Measurements from ENCODE around the gene NTF4.
A peak's percentile ranks its signal among the peaks of the same experiment; 100 is the strongest.
"Not testable (repeated sequence)": the region's sequence is repeated elsewhere in the genome, so short reads cannot be mapped to it uniquely, and the experiment has no call there.

The NTF4 gene

DNA sequence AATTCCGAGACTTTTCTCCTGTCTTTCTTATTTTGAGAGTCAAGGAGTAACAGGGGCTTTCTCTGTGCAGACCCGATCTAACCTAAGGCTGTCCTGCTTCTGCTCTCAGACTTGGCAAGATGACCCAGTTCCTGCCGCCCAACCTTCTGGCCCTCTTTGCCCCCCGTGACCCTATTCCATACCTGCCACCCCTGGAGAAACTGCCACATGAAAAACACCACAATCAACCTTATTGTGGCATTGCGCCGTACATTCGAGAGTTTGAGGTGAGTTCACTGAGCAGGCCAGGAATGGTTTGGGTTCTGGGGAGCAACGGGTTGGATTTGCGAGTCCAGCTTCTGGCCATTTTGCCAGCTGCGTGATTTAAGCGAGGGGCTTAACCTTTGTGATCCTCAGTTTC, 21.7 kb upstream of the NTF4 start:
- no peak for DNase-seq

DNA sequence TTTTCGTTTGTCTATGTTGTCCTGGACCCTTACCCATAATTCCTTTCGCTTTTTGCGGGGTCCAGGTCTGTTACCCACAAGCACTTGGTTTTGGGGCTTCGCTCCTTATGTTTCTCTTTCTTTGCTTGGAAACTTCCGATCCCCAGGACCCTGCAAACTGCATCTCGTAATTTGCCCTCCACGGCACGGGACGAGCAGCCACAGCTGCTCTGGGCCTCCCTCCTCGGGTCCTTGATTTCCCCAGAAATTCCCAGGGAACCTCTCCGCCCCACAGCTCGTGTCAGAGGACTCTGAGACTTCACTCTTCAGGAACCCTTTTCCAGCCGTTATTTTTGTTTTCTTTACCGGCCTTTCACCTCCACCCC, 21.2 kb upstream of the NTF4 start:
- DNase-seq = no peak

DNA sequence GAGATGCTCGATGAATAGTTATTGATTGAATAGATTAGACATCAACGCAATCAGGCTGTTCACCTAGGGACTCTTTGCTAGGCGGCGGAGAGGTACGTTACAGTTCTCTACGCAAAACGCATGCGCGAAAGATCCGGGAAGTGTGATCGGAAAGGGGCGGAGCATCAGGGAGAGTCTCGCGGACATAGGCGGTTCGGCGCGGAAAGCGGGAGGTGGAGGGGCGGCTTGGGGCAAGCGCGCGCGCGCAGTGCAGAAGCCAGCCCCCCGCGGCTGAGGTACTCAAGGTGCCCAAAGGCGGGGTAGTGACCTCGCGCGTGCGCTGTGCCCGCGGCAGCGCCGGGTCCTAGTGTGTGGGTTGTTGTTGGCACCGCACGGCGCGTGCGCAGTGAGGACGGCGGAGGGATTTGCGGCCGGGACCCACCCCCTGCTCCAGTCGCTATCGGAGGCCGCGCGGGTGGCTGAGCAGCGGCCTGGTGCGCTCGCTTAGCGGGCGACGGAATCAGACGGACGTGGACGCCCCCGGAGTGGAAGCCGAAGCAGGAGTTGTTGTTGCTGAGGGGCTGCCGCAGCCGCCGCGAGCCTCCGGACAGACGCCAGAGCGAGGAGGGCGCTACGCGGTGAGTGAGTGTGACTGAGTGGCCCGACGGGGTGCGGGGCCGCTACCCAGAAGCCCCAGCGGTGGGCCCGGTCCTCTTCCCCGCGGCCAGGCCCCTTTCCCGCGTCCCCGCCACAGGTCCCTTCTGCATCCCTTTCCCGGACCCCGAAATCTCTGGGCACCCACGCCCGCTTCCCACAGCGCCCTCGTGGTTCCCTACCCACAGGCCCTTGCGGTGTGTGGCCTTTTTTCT, 20.6 kb upstream of the NTF4 start, which contains the start of gene SNRNP70:
TSS of gene SNRNP70 (plus strand) at position 432 of the 848 bp plus-strand sequence. CDS start 964 bp downstream, outside the sequence.
- DNase-seq = peak; percentile 99

DNA sequence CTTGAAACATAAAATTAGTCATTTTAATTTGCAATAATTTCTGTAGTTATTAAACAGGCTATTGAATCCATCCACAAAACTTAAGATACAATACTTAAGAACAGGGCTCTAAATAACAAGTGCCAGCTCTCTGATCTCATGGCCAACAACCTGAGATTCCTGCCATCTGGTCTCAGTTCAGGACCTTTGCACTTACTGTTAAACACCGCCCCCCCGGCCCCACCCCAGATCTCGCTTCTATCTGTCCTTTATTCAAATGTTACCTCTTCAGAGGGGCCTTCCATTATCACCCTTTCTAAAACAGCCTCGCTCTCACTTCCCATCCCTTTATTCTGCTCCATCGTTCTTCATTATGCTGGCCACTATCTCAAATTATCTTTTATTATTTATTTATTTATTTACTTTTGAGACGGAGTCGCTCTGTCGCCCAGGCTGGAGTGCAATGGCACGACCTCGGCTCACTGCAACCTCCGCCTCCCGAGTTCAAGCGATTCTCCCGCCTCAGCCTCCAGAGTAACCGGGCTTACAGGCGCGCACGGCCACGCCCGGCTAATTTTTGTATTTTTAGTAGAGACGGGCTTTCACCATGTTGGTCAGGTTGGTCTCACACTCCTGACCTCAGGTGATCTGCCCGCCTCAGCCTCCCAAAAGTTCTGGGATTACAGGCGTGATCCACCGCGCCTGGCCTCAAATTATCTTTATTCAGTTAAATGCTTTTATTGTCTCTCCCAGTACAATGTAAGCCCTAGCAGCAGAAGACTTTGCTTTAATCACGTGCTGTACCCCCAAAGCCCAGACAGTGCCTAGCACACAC, 19.8 kb upstream of the NTF4 start:
- no peak for DNase-seq

DNA sequence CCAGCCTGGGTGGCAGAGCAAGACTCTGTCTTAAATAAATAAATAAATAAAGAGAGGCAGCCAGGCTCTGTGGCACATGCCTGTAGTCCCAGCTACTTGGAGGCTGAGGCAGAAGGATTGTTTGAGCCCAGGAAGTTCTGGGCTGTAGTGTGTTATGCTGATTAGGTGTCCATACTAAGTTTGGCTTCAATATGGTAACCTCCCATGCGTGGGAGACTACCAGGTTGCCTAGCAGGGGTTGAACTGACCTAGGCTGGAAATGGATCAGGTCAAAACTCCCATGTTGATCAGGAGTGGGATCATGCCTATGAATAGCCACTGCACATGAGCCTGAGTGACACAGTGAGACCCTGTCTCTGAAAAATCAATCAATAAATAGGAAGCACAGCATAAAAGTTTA, 16.7 kb upstream of the NTF4 start:
- DNase-seq = no peak

DNA sequence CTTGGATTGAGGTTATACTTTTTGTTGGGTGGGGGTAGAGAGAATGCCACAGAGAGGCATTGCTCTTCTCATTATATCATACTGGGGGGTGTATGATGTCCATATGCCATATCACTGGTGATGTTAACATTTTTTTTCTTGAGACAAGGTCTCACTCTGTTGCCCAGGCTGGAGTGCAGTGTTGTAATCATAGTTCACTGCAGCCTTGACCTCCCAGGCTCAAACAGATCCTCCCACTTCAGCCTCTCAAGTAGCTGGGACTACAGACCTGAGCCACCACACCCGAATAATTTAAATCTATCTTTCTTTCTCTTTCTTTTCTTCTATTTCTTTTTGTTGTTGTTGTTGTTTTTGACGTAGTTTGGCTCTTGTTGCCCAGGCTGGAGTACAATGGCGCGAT, 15.8 kb upstream of the NTF4 start:
- DNase-seq = no peak

DNA sequence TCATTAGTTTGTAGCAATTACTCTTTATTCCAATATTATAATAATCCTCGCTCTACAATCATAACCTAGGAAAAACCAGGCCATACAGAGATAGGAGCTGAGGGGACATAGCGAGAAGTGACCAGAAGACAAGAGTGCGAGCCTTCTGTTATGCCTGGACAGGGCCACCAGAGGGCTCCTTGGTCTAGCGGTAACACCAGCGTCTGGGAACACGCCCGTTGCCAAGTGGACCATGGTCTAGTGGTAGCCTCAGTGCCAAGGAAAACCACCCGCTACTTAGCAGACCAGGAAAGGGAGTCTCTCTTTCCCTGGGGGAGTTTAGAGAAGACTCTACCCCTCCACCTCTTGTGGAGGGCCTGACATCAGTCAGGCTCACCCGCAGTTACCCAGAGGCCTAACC, 10.3 kb upstream of the NTF4 start:
- not testable (repeated sequence) for DNase-seq

DNA sequence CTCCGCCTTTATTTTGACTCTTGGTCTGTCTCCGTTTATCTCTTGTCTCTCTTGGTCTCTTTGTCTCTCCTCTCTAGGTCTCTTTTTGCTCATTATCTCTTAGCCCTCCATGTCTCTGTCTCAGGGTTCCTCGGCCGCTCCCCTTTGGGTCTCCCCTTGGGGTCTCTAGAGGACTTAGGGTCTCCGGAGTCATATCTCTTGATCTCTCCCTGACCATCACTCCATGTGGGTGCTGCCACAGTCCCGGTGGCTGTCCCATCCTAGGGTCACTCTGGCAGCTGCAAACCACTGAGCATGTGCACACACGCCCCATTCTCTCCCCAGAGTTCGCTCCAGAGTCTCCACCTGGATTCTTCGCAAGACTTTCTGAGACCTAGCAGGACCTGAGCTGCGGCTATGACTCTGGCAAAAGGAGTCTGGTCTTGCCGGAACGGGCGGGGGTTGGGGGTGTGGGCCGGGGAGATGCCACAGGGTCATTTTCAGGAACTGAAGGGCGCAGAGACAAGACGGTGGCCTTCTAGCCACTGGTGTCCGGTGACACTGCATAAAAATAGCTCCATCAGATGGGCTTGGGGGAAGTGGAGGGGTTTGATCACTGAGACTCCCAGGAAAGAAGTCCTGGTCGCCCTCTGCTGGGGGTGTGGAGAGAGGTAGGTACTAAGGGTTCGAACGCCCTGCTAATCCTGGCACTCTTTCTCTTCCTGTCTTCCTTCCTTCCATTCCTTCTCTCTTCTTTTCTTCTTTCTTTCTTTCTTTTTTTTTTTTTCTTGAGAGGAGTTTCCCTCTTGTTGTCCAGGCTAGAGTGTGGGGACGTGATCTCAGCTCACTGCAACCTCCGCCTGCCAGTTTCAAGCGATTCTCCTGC, 9.1 kb upstream of the NTF4 start:
- DNase-seq = no peak

DNA sequence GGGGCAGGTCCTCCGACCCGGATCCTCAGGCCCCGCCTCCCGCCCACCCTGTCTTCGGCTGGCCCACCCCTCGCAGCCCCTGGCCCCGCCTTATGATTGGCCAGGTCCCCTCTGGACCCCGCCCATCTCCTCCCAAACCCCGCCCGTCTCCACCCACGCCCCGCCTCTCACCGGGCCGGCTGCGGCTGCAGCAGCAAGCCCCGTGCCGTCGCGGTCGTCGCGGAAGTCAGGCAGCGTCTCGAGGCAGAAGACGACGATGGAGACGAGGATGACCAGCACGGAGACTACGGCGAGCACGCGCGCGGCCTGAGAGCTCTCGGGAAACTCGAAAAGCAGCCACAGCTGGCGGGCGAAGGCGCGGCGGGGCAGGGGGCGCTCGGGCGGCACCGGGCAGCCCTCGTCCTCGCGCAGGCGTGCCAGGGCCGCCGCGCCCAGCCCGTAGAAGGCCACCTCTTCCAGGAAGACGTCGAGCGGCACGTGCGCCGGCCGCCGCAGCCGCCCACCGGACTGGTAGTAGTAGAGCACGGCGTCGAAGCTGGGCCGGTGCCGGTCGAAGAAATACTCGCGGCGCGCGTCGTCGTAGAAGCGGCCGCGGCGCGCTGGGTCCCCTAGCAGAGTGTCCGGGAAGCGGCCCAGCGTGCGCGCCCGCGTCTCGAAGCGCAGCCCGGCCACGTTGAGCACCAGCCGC, 7.4 kb upstream of the NTF4 start:
- DNase-seq = no peak

DNA sequence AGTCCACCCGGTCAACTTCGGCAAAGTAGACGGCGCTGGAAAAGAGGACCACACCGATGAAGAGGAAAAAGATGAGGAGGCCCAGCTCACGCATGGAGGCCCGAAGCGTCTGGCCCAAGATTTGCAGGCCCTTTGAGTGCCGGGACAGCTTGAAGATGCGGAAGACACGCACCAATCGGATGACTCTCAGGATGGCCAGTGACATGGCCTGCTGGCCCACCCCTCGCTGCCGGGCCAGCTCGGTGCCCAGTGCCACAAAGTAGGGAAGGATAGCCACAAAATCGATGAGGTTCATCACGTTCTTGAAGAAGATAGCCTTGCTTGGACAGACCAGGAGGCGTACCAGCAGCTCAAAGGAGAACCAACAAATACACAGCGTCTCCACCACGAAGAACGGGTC, 5.8 kb upstream of the NTF4 start:
- DNase-seq = no peak

DNA sequence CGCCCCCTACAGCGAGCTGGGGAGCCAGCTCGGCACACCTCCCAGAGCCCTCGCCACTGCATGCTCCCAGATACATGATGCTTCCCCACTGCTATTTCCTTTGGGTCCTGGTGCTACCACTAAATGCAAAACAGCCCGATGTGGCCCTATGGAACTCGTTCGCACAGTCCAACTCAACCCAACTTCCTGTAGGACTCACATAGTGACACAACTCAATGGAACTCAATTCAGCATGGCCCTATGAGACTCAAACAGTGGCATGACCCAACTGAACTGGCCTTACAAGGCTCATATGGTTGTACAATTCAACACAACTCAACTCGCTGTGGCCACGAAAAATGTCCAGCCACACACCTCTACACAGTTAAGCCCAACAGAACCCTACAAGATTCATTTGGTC, 4.4 kb upstream of the NTF4 start:
- DNase-seq = no peak

DNA sequence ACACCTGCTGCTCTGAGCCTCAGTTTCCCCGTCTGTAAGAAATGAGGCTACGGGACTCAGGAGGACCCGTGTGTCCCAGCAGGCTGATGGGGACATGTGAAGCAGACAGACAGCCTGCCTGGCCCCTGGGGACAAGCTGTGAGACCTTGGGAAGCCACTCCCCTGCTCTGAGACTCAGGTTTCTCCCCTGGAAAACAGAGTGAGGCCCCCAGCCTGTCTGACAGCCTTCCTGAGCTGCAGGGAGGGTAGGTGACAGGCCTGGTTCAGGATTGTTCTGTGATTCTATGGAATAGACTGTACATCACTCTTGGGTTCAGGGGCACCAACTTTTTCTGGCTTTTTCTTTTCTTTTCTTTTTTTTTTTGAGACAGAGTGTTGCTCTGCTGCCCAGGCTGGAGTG, 2.9 kb upstream of the NTF4 start:
- no peak for DNase-seq

DNA sequence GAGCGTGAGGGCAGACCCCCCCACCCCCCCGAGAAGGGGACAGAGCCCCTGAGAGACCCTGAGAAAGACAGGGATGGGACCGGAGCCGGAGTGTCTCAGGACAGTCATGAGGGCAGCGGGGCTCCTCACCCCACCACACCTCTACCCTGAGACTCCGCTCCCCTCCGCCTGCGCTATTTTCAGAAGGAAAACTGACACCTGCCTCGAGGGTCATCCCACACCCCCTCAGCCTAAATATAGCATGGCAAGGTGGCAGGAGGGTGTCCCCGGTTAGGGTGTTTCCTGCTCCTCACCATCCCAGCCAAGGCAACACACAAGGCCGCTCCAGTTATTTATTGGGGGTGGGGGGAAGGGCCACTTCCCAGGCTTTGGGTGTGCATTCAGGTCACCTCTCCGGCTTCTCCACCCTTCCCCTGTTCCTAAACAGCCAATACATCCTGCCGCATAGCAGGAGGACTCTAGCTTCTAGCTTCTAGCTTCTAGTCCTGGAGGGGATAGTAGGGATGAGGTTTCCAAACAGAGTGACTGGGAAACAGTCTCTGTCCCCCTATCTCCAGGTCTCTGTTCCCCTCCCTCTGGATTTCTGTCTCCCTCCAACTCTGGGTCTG, 1.4 kb upstream of the NTF4 start:
- no peak for DNase-seq

DNA sequence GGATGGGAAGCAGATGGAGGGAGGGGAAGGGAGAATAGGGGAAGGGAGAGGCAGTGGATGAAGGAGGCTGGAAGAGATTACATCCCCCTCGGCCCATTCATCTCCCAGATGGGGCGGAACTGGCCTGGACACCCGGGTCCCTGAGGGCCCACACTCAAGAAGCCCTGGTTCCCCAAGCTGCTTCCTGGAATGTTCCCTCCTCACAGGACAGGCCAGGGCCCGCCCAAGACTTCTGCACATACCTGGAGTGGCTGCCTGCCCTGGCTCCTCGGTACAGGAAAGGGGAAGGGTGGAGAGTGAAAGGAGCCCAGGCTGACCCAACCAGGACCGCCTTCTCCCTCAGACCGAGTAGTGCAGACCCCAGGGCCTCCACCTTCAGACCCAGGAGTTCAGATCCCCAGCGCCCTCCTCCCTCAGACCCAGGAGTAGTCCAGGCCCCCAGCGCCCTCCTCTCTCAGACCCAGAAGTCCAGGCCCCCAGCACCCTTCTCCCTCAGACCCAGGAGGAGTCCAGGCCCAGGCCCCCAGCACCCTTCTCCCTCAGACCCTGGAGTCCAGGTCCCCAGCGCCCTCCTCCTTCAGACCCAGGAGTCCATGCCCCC, 489 bp downstream of the NTF4 start:
- DNase-seq = no peak

DNA sequence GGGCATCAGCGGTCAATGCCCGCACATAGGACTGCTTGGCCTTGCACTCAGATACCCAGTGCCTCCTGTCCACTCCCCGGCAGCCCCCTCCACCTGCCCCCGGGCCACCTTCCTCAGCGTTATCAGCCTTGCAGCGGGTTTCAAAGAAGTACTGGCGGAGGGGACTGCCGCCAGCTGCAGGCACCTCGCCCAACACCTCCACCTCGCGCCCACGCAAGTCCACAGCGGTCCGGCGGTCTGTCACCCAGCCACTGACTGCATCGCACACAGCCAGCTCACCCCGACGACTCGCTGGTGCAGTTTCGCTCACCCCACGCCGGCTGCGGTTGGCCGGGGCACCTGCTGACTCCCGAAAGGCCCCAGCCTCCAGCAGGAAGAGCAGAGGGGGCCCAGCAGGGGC, 3.2 kb downstream of the NTF4 start:
- DNase-seq = no peak

DNA sequence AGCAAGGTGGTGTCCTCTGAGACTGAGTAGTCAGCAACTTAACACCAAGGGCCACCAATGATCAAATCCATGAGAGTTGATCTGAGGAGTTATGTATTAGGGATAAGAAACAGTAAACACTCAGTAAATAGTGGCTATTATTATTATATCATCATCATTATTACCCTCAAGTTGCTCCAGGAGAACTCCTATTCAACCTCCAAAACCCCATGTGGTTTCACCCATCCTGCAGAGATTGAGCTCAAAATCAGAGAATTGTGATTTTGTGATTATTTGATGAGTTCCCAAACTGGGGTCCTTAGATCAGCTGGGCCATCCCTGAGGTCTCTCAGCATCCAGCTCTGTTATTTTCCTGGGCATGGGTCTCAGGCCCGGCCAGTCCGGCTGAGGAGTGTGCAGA, 3.6 kb downstream of the NTF4 start:
- DNase-seq = no peak

DNA sequence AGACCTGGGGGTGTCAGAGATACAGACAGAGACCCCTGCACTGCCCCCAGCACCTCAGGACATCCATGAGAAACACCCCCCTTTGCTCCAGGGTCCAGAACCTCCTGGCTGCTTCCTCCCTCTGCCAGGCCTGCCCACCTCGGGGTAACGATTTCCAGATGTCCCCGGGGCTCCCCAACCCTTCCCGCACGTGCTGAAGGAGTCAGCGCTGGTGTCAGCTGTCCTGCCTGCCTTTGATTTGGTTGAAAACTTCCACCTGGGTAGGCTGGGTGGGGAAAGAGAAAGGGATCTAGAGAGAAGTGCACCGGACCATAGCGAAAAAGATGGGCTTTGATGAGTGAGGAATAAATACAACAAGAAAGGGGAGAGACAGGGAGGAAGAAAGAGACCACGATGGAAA, 5.6 kb downstream of the NTF4 start:
- no peak for DNase-seq

DNA sequence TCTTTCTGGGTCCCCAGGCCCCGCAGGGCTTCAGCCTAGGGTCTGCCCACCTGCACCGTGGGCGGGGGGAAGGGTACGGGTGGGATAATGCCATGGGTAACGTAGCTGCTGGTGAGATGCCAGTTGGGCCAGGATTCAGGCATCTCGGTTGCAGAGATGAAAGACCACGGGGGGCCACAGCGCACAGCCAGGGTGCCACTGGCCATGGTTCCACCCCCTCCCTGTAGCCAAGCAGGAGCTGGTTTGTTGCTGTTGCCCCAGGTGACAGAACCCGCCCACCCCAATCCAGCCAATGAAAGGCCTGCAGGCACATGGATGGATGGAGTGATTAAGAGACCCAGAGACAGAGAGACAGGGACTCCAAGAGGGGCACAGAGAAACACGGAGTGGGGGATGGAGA, 6.1 kb downstream of the NTF4 start:
- no peak for DNase-seq

DNA sequence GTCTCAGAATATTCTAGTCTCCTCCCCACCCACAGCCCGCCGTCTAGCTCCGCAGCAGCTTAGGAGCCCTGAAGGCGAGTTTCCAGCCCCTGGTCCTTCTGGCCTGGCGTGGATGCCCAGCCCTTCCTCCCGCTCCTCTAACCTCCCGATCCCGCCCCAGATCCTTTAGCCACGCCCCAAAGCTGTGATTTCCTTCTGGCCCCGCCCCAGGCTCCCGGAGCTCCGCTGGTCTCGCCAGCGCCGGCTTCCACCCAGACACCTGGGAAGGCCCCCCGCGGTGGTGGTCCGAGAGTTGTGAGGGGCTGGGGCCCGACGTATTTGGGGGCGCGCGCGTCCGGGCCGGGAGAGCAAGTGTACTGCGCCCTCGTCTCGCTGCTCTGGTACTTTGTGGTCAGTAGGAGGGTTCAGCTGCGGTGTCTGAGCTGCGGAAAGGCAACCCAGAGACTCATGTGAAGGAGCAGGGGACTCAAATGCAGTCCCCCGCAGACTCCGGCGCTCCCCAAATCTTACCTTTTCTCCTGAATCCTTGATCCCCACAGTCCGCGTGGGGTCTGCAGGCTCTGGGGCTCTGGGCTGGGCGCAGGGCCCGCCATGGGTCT, 6.9 kb downstream of the NTF4 start, which contains the start of gene CGB7:
TSS of gene CGB7 (minus strand) at position 114 of the 599 bp plus-strand sequence. CDS start 2,374 bp downstream, outside the sequence.
- no peak for DNase-seq

DNA sequence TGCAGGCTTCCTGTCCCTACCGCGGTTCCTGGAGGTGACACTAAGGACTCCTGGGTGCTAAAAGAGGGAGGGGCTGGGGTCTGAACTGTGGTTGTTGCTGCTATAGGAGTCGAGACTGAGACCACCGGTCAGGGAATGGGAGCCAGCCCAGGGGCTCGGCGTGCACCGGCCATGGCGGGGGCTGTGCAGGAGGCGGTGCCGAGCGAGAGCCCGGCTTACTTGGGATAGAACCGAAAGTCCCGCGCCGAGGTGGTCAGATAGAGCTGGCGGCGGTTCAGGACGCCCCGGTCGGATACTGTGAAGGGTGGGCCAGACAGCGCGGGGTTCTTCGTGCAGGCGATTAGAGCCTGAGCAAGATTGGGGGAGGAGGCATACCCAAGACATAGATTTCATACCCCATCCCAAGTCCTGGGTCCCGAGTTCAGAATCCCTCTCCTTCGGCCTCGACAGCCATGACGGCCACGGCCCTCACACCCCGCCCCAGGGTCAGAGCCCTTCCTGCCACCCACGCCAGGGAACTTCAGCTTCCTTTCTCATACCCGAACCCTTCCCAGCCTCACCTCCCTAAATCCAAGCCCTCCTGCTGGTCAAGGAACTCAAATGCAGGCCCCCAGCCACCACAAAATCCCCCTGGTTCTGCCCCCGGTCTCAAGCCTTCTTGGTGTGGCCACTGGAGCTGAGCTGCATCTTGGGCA, 7.6 kb downstream of the NTF4 start:
- not testable (repeated sequence) for DNase-seq

Measured in left hindlimb (tissue), 1 donor.